GM19438 (cell line): ENCODE results near the gene RNF8.

Experiments used
- ATAC-seq: cut with Tn5 transposase; IDR thresholded peaks from one replicate; pipeline ENCODE4 v1.9.1; 2021; ENCODE audit warnings: low read depth; ENCODE audit not compliant: unreplicated experiment

RNF8 gene

GRCh38 chr6:37354526-37355384, 972 bp downstream of the RNF8 start:
- ATAC-seq: no peak

GRCh38 chr6:37357288-37357687, 3.5 kb downstream of the RNF8 start:
- no peak for ATAC-seq

GRCh38 chr6:37357860-37358259, 4.1 kb downstream of the RNF8 start:
- ATAC-seq: no peak

GRCh38 chr6:37359039-37359438, 5.3 kb downstream of the RNF8 start:
- ATAC-seq: no peak

GRCh38 chr6:37362101-37362828, 8.5 kb downstream of the RNF8 start:
- no peak for ATAC-seq

- no peak for ATAC-seq
Measured at GRCh38 chr6:37365791-37366190, 12.0 kb downstream of the RNF8 start.

GRCh38 chr6:37366910-37367309, 13.1 kb downstream of the RNF8 start:
- ATAC-seq: no peak

- ATAC-seq: no peak
Measured at GRCh38 chr6:37368961-37369320, 15.2 kb downstream of the RNF8 start.

- no peak for ATAC-seq
Measured at GRCh38 chr6:37369321-37370201, 15.8 kb downstream of the RNF8 start.

- no peak for ATAC-seq
Measured at GRCh38 chr6:37371154-37372083, 17.6 kb downstream of the RNF8 start.

GRCh38 chr6:37372116-37372515, 18.3 kb downstream of the RNF8 start:
- ATAC-seq: no peak

GRCh38 chr6:37373822-37374471, 20.2 kb downstream of the RNF8 start:
- ATAC-seq: no peak

GRCh38 chr6:37375376-37375775, 21.6 kb downstream of the RNF8 start:
- ATAC-seq: no peak

GRCh38 chr6:37376078-37376743, 22.4 kb downstream of the RNF8 start:
- ATAC-seq: no peak

- no peak for ATAC-seq
Measured at GRCh38 chr6:37381579-37381978, 27.8 kb downstream of the RNF8 start.

GRCh38 chr6:37382994-37383765, 29.4 kb downstream of the RNF8 start:
- ATAC-seq: no peak

GRCh38 chr6:37388578-37388977, 34.8 kb downstream of the RNF8 start:
- ATAC-seq: no peak

GRCh38 chr6:37389857-37390256, 36.1 kb downstream of the RNF8 start:
- no peak for ATAC-seq
